Measurements from ENCODE around the gene GLP1R.

GLP1R gene

GRCh38 chr6:39048481-39049399, at the start of gene GLP1R:
Gene GLP1R, plus strand, starts transcription at chr6:39048781. Its CDS starts 60 bp downstream, at chr6:39048841.
- DNase-seq = no peak

GRCh38 chr6:39003072-39003471, 45.5 kb upstream of the GLP1R start:
- peak in 1 of 2 experiments; percentile 2 for DNase-seq

GRCh38 chr6:39003492-39003891, 45.1 kb upstream of the GLP1R start:
- no peak for DNase-seq

GRCh38 chr6:39004801-39005200, 43.8 kb upstream of the GLP1R start:
- no peak for DNase-seq

- DNase-seq = peak; percentile 37 to 75
These were observed 42.8 kb upstream of the GLP1R start for GRCh38 chr6:39005774-39006173.

- DNase-seq = no peak
These were observed 41.0 kb upstream of the GLP1R start for GRCh38 chr6:39007575-39007974.

- DNase-seq = no peak
These were observed 39.8 kb upstream of the GLP1R start for GRCh38 chr6:39008737-39009136.

GRCh38 chr6:39009476-39009875, 39.1 kb upstream of the GLP1R start:
- no peak for DNase-seq

- DNase-seq = no peak
These were observed 31.6 kb upstream of the GLP1R start for GRCh38 chr6:39016839-39017546.

- no peak for DNase-seq
These were observed 31.1 kb upstream of the GLP1R start for GRCh38 chr6:39017547-39017880.

GRCh38 chr6:39018103-39018502, 30.5 kb upstream of the GLP1R start:
- no peak for DNase-seq

- no peak for DNase-seq
These were observed 28.4 kb upstream of the GLP1R start for GRCh38 chr6:39020136-39020535.

- DNase-seq = no peak
These were observed 27.5 kb upstream of the GLP1R start for GRCh38 chr6:39021041-39021440.

GRCh38 chr6:39021779-39022178, 26.8 kb upstream of the GLP1R start:
- no peak for DNase-seq

- DNase-seq = no peak
These were observed 22.4 kb upstream of the GLP1R start for GRCh38 chr6:39026175-39026574.

GRCh38 chr6:39029156-39030011, 19.2 kb upstream of the GLP1R start:
- no peak for DNase-seq

GRCh38 chr6:39035681-39036080, 12.9 kb upstream of the GLP1R start:
- DNase-seq = no peak

- no peak for DNase-seq
These were observed 11.5 kb upstream of the GLP1R start for GRCh38 chr6:39037082-39037508.

- DNase-seq = peak in 1 of 2 experiments; percentile 28
These were observed 10.9 kb upstream of the GLP1R start for GRCh38 chr6:39037707-39038106.

- no peak for DNase-seq
These were observed 8.4 kb upstream of the GLP1R start for GRCh38 chr6:39040080-39040673.

GRCh38 chr6:39041072-39041471, 7.5 kb upstream of the GLP1R start:
- DNase-seq = no peak

- no peak for DNase-seq
These were observed 4.8 kb upstream of the GLP1R start for GRCh38 chr6:39043776-39044175.

- no peak for DNase-seq
These were observed 4.4 kb upstream of the GLP1R start for GRCh38 chr6:39044181-39044580.
